Measurements from ENCODE around the gene BCL2L15. TPM values are rescaled to one million over a fixed set of nuclear protein-coding genes. Genes with fewer than 3 reads are reported as not detected.

Gene BCL2L15
- total and polyA plus RNA-seq, 11 donors = 0.01 to 0.61 (median 0.14) TPM; not detected in 5

- H3K27ac ChIP-seq = no peak overlapping the region
- intact Hi-C loops (cut with DNase I) = no loop called here
- H3K36me3 ChIP-seq = no peaks in the 10 kb centered on the region
- DNase-seq (no peak), ATAC-seq (no peak)
- 82 to 95% (median 87%) methylated on average over 2 of the region's 2 CpGs for WGBS, 4 donors
- peaks cover 0 to 20% (median 0%) of the 10 kb centered on the region in 12 donors for H3K4me1 ChIP-seq
- TF ChIP-seq POLR2A (IDR thresholded peaks at IDR 0.05) = no peak
- TF ChIP-seq CTCF (IDR thresholded peaks at IDR 0.05) = no peak
- H3K27me3 ChIP-seq = no peaks in the 10 kb centered on the region
- H3K9me3 ChIP-seq = no peaks in the 10 kb centered on the region
- H3K4me3 ChIP-seq = no peak overlapping the region
Observed at GRCh38 chr1:113881661-113882060, 5.7 kb downstream of the BCL2L15 start.

- DNase-seq = no peak
- TF ChIP-seq CTCF (IDR thresholded peaks at IDR 0.05) (no peak), POLR2A (IDR thresholded peaks at IDR 0.05) (no peak)
- ATAC-seq = no peak
- H3K36me3 ChIP-seq = no peaks in the 10 kb centered on the region
- intact Hi-C loops (cut with DNase I) = no loop called here
- H3K27me3 ChIP-seq = no peaks in the 10 kb centered on the region
- H3K9me3 ChIP-seq = no peaks in the 10 kb centered on the region
- 95 to 99% (median 97%) methylated on average over 4 of the region's 4 CpGs for WGBS, 4 donors
- peaks cover 0 to 23% (median 0%) of the 10 kb centered on the region in 12 donors for H3K4me1 ChIP-seq
- H3K4me3 ChIP-seq = no peak overlapping the region
- no peak overlapping the region for H3K27ac ChIP-seq
Observed at GRCh38 chr1:113879739-113880038, 7.7 kb downstream of the BCL2L15 start.

GRCh38 chr1:113876176-113876575 lies 11.2 kb downstream of the BCL2L15 start:
- WGBS, 4 donors = 92 to 94% (median 93%) methylated on average over 5 of the region's 5 CpGs
- Histone ChIP-seq H3K36me3 (no peaks in the 10 kb centered on the region), H3K4me1 (peaks cover 0 to 50% (median 0%) of the 10 kb centered on the region in 12 donors), H3K27me3 (no peaks in the 10 kb centered on the region), H3K9me3 (no peaks in the 10 kb centered on the region), H3K4me3 (no peak overlapping the region), H3K27ac (no peak overlapping the region)
- intact Hi-C loops (cut with DNase I) = no loop called here
- ATAC-seq (no peak), DNase-seq (no peak)
- TF ChIP-seq CTCF (IDR thresholded peaks at IDR 0.05) = no peak
- no peak for TF ChIP-seq POLR2A (IDR thresholded peaks at IDR 0.05)

GRCh38 chr1:113875714-113876113 lies 11.7 kb downstream of the BCL2L15 start:
- DNase-seq (no peak), ATAC-seq (no peak)
- Histone ChIP-seq H3K36me3 (no peaks in the 10 kb centered on the region), H3K4me1 (peaks cover 0 to 45% (median 0%) of the 10 kb centered on the region in 12 donors), H3K27me3 (no peaks in the 10 kb centered on the region), H3K9me3 (no peaks in the 10 kb centered on the region), H3K4me3 (no peak overlapping the region), H3K27ac (no peak overlapping the region)
- 69 to 80% (median 77%) methylated on average over 2 of the region's 2 CpGs for WGBS, 4 donors
- intact Hi-C loops (cut with DNase I) = no loop called here
- no peak for TF ChIP-seq CTCF (IDR thresholded peaks at IDR 0.05)
- TF ChIP-seq POLR2A (IDR thresholded peaks at IDR 0.05) = no peak
